Activated CD4-positive, CD25-positive, alpha-beta regulatory T cell treated with anti-CD3 and anti-CD28 coated beads, Interleukin-2, amount 50 U/mL, for 24 hours (primary cell): ENCODE data around the gene KRTAP1-3.
"Not testable (repeated sequence)": the region's sequence is repeated elsewhere in the genome, so short reads cannot be mapped to it uniquely, and the experiment has no call there.

Source experiments
- ATAC-seq, 2 donors: fragments of 150-1000 bp; cut with Tn5 transposase; one replicate each; pipeline ENCODE4 v1.10.0; 2021; ENCODE audit warnings: mild to moderate bottlenecking in 1 of 2, moderate library complexity in 1 of 2

KRTAP1-3 gene

GRCh38 chr17:41009301-41009760, 25.3 kb downstream of the KRTAP1-3 start:
- ATAC-seq = no peak

- no peak for ATAC-seq
These were observed 25.9 kb downstream of the KRTAP1-3 start, which contains the start of gene KRTAP3-1 for GRCh38 chr17:41008811-41009210. Gene KRTAP3-1 (minus strand): TSS chr17:41009128. CDS start chr17:41009074, 54 bp downstream.

GRCh38 chr17:41004397-41004796, 30.3 kb downstream of the KRTAP1-3 start:
- ATAC-seq = no peak

GRCh38 chr17:41003926-41004325, 30.7 kb downstream of the KRTAP1-3 start:
- no peak for ATAC-seq

- no peak for ATAC-seq
These were observed 31.9 kb downstream of the KRTAP1-3 start for GRCh38 chr17:41002814-41003213.

GRCh38 chr17:41001795-41002194, 32.9 kb downstream of the KRTAP1-3 start:
- no peak for ATAC-seq

GRCh38 chr17:40999563-40999962, 35.1 kb downstream of the KRTAP1-3 start, which contains the start of gene KRTAP3-2:
Gene KRTAP3-2 (minus strand): TSS chr17:40999906. CDS start chr17:40999853, 53 bp downstream.
- not testable (repeated sequence) for ATAC-seq

- no peak for ATAC-seq
These were observed 37.3 kb downstream of the KRTAP1-3 start for GRCh38 chr17:40997361-40997760.

GRCh38 chr17:40996829-40997228, 37.8 kb downstream of the KRTAP1-3 start:
- ATAC-seq = no peak

GRCh38 chr17:40995116-40995515, 39.6 kb downstream of the KRTAP1-3 start:
- no peak for ATAC-seq

- ATAC-seq = no peak
These were observed 40.8 kb downstream of the KRTAP1-3 start, which contains the start of gene KRTAP3-3 for GRCh38 chr17:40993839-40994238. Gene KRTAP3-3 (minus strand): TSS chr17:40994164. CDS start chr17:40994097, 67 bp downstream.

- ATAC-seq = no peak
These were observed 41.6 kb downstream of the KRTAP1-3 start for GRCh38 chr17:40993084-40993483.

GRCh38 chr17:40992666-40993065, 42.0 kb downstream of the KRTAP1-3 start:
- ATAC-seq = no peak

GRCh38 chr17:40986920-40987319, 47.8 kb downstream of the KRTAP1-3 start:
- no peak for ATAC-seq

GRCh38 chr17:40984226-40984625, 50.4 kb downstream of the KRTAP1-3 start, which contains the start of gene KRT40:
Gene KRT40 (minus strand): TSS chr17:40984326. CDS start chr17:40984273, 53 bp downstream.
- ATAC-seq = no peak
